Fibroblast of peridontal ligament (primary cell): ENCODE data around the gene CHADL.
"Not testable (repeated sequence)": the region's sequence is repeated elsewhere in the genome, so short reads cannot be mapped to it uniquely, and the experiment has no call there.

ENCODE experiments used
- DNase-seq: peaks from one replicate; pipeline ENCODE4 v3.0.0-alpha.2; 2010; ENCODE audit errors: extremely low read depth

The CHADL gene

GRCh38 chr22:41181349-41182241 is 59.1 kb downstream of the CHADL start:
- DNase-seq = peak; percentile 20

DNA sequence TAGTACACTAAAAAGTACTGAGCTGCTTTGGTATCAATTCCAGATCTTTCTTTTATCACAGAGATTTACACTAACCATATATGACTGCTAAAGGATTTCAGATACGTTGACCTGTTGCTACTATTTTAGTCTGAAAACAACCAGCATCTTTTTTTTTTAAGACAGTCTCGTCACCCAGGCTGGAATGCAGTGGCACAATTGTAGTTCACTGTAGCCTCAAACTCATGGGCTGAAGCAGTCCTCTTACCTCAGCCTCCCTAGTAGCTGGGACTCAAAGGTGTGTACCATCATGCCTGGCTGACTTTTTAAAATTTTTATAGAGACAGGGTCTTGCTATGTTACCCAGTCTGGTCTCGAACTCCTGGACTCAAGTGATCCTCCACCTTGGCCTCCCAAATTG is 59.8 kb downstream of the CHADL start:
- no peak for DNase-seq

GRCh38 chr22:41180362-41180761 is 60.4 kb downstream of the CHADL start:
- not testable (repeated sequence) for DNase-seq
